K562 (cell line): ENCODE measurements around the gene NEUROD2. TPM values are rescaled to one million over a fixed set of nuclear protein-coding genes. Genes with fewer than 3 reads are reported as not detected.

Source experiments
- CLOCK ChIP-seq: fragments of 250-450 bp; sonication (Bioruptor Pico); IDR thresholded peaks from 2 replicates; pipeline ENCODE4 v1.4.0; 2020; ENCODE audit warnings: mild to moderate bottlenecking, moderate library complexity, borderline replicate concordance
- FOXJ2 ChIP-seq: fragments of 200-800 bp; sonication (Bioruptor generic); IDR thresholded peaks from 2 replicates; pipeline ENCODE4 v1.6.1; 2016; ENCODE audit warnings: missing genetic modification characterization, missing compliant biosample characterization
- MBD2 ChIP-seq: sonication (generic); IDR thresholded peaks from 2 replicates; pipeline ENCODE4 v1.6.1; 2016; ENCODE audit warnings: low read depth, borderline replicate concordance
- PCBP2 ChIP-seq: fragments of 200-400 bp; formaldehyde crosslinking; IDR thresholded peaks from 2 replicates; pipeline ENCODE4 v1.6.1; 2018; ENCODE audit warnings: low read length, low read depth, mild to moderate bottlenecking, moderate library complexity; ENCODE audit not compliant: poor library complexity, severe bottlenecking
- SMAD2 ChIP-seq: fragments of 150-350 bp; IDR thresholded peaks from 2 replicates; pipeline ENCODE4 v1.6.1; 2014; ENCODE audit warnings: low read depth, mild to moderate bottlenecking, low read length
- STAG1 ChIP-seq: sonication (generic); formaldehyde crosslinking; IDR thresholded peaks from 2 replicates; pipeline ENCODE4 v1.5.0; 2020; ENCODE audit warnings: missing genetic modification reagents, borderline replicate concordance
- TRIM24 ChIP-seq, 2 experiments: fragments of 450-650 bp; IDR thresholded peaks; 2 replicates each; pipeline ENCODE4 v1.6.1; 2016
- U2AF2 ChIP-seq: fragments of 200-400 bp; formaldehyde crosslinking; optimal IDR thresholded peaks from 2 replicates; pipeline ENCODE3; 2017; ENCODE audit warnings: low read depth, mild to moderate bottlenecking, low read length
- ZNF57 ChIP-seq: fragments of 450-650 bp; formaldehyde crosslinking; IDR thresholded peaks from 2 replicates; pipeline ENCODE4 v1.4.0; 2020; ENCODE audit warnings: mild to moderate bottlenecking, moderate library complexity
- ZNF707 ChIP-seq: fragments of 250-450 bp; sonication (Bioruptor Pico); conservative IDR thresholded peaks from 2 replicates; pipeline ENCODE4 v1.8.0; 2022; ENCODE audit warnings: inconsistent platforms, mild to moderate bottlenecking, moderate library complexity
- ZSCAN32 ChIP-seq: fragments of 450-650 bp; formaldehyde crosslinking; IDR thresholded peaks from 2 replicates; pipeline ENCODE4 v1.4.0; 2020; ENCODE audit warnings: mild to moderate bottlenecking, moderate library complexity
- polyA plus RNA-seq, 8 experiments: library from polyadenylated mRNA; depleted of rRNA in 4 of 8; stranded (reverse) in 5 of 8; unstranded in 3 of 8; fragments of >200 nt; fragmentation: Nextera tagmentation in 2 of 8; fragmentation: Illumina TruSeq in 1 of 8; extraction: Ambion mirVana in 2 of 8; extraction: Trizol in 1 of 8; gene quantifications; 2 replicates each; pipeline versions ENCODE4 v1.2.1 to v1.2.3, GENCODE V29; 2011 to 2014; ENCODE audit warnings: inconsistent platforms in 1 of 8, missing spikeins in 1 of 8
- total RNA-seq, 7 experiments: library from RNA; depleted of rRNA in 6 of 7; stranded (reverse); fragments of >200 nt in 6 of 7; fragmentation: Illumina TruSeq in 2 of 7; extraction: Trizol in 2 of 7; gene quantifications; 2 replicates each; pipeline versions ENCODE4 v1.2.1 to v1.2.3, GENCODE V29; 2011 to 2021; ENCODE audit warnings: low replicate concordance in 1 of 7
- TF ChIP-seq, protein P1 (sequence below): fragments of 450-650 bp; IDR thresholded peaks from 2 replicates; pipeline ENCODE4 v1.6.1; 2016; ENCODE audit warnings: mild to moderate bottlenecking
- TF ChIP-seq, protein P2 (sequence below): sonication (generic); formaldehyde crosslinking; IDR thresholded peaks from 2 replicates; pipeline ENCODE4 v1.8.0; 2022; ENCODE audit warnings: missing genetic modification reagents, mild to moderate bottlenecking, borderline replicate concordance
- TF ChIP-seq, protein P3 (sequence below): fragments of 250-450 bp; sonication (Bioruptor Pico); IDR thresholded peaks from 2 replicates; pipeline ENCODE4 v1.5.0; 2021; ENCODE audit warnings: mild to moderate bottlenecking, borderline replicate concordance
- TF ChIP-seq, protein P4 (sequence below): fragments of 250-450 bp; sonication (Bioruptor Pico); IDR thresholded peaks from 2 replicates; pipeline ENCODE4 v1.5.0; 2021

Gene NEUROD2
- total and polyA plus RNA-seq, 9 of the 15 experiments (the other 6 are each of a cell fraction or from before 2014, with no cell fraction given), result not detected

- TF ChIP-seq, protein P1, sequence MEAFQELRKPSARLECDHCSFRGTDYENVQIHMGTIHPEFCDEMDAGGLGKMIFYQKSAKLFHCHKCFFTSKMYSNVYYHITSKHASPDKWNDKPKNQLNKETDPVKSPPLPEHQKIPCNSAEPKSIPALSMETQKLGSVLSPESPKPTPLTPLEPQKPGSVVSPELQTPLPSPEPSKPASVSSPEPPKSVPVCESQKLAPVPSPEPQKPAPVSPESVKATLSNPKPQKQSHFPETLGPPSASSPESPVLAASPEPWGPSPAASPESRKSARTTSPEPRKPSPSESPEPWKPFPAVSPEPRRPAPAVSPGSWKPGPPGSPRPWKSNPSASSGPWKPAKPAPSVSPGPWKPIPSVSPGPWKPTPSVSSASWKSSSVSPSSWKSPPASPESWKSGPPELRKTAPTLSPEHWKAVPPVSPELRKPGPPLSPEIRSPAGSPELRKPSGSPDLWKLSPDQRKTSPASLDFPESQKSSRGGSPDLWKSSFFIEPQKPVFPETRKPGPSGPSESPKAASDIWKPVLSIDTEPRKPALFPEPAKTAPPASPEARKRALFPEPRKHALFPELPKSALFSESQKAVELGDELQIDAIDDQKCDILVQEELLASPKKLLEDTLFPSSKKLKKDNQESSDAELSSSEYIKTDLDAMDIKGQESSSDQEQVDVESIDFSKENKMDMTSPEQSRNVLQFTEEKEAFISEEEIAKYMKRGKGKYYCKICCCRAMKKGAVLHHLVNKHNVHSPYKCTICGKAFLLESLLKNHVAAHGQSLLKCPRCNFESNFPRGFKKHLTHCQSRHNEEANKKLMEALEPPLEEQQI, result no peak
- no peak for TF ChIP-seq CLOCK (CRISPR knock-in tag)
- TF ChIP-seq, protein P2, sequence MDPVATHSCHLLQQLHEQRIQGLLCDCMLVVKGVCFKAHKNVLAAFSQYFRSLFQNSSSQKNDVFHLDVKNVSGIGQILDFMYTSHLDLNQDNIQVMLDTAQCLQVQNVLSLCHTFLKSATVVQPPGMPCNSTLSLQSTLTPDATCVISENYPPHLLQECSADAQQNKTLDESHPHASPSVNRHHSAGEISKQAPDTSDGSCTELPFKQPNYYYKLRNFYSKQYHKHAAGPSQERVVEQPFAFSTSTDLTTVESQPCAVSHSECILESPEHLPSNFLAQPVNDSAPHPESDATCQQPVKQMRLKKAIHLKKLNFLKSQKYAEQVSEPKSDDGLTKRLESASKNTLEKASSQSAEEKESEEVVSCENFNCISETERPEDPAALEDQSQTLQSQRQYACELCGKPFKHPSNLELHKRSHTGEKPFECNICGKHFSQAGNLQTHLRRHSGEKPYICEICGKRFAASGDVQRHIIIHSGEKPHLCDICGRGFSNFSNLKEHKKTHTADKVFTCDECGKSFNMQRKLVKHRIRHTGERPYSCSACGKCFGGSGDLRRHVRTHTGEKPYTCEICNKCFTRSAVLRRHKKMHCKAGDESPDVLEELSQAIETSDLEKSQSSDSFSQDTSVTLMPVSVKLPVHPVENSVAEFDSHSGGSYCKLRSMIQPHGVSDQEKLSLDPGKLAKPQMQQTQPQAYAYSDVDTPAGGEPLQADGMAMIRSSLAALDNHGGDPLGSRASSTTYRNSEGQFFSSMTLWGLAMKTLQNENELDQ (CRISPR knock-in tag), result no peak
- TF ChIP-seq U2AF2, result no peak
- TF ChIP-seq PCBP2, result no peak
- TF ChIP-seq, protein P3, sequence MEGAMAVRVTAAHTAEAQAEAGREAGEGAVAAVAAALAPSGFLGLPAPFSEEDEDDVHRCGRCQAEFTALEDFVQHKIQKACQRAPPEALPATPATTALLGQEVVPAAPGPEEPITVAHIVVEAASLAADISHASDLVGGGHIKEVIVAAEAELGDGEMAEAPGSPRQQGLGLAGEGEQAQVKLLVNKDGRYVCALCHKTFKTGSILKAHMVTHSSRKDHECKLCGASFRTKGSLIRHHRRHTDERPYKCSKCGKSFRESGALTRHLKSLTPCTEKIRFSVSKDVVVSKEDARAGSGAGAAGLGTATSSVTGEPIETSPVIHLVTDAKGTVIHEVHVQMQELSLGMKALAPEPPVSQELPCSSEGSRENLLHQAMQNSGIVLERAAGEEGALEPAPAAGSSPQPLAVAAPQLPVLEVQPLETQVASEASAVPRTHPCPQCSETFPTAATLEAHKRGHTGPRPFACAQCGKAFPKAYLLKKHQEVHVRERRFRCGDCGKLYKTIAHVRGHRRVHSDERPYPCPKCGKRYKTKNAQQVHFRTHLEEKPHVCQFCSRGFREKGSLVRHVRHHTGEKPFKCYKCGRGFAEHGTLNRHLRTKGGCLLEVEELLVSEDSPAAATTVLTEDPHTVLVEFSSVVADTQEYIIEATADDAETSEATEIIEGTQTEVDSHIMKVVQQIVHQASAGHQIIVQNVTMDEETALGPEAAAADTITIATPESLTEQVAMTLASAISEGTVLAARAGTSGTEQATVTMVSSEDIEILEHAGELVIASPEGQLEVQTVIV (CRISPR knock-in tag), result no peak
- TF ChIP-seq ZNF707 (CRISPR knock-in tag), result no peak
- TF ChIP-seq ZNF57 (CRISPR knock-in tag), result no peak
- TF ChIP-seq ZSCAN32 (CRISPR knock-in tag), result no peak
- TF ChIP-seq SMAD2, result no peak
- TF ChIP-seq TRIM24 (IDR thresholded peaks at IDR 0.05), result no peak
- peak; percentile 75; the same call in 1 of the 2 replicates for TF ChIP-seq STAG1 (CRISPR knock-in tag)
- no peak for TF ChIP-seq MBD2
- no peak for TF ChIP-seq FOXJ2
- TF ChIP-seq, protein P4, sequence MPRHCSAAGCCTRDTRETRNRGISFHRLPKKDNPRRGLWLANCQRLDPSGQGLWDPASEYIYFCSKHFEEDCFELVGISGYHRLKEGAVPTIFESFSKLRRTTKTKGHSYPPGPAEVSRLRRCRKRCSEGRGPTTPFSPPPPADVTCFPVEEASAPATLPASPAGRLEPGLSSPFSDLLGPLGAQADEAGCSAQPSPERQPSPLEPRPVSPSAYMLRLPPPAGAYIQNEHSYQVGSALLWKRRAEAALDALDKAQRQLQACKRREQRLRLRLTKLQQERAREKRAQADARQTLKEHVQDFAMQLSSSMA (CRISPR knock-in tag), result no peak
Observed at GRCh38 chr17:39621523-39622379, 14.0 kb upstream of the NEUROD2 start (continued).
